Type B pancreatic cell (in vitro differentiated cells): ENCODE results near the gene KRTAP22-1. TPM values are rescaled to one million over a fixed set of nuclear protein-coding genes. Genes with fewer than 3 reads are reported as not detected.

Source experiments
- DNase-seq: peaks from one replicate; pipeline ENCODE4 v3.0.0; 2021; ENCODE audit warnings: mixed read lengths; ENCODE audit not compliant: unreplicated experiment; ENCODE audit errors: extremely low spot score
- H3K27ac Mint-ChIP-seq: 2 replicates; pipeline ENCODE4 v1.8.0; 2021; ENCODE audit warnings: mild to moderate bottlenecking, mixed read lengths
- H3K27me3 Mint-ChIP-seq: 2 replicates; pipeline ENCODE4 v1.8.0; 2021; ENCODE audit warnings: mixed read lengths
- H3K36me3 Mint-ChIP-seq: 2 replicates; pipeline ENCODE4 v1.8.0; 2021; ENCODE audit warnings: mixed read lengths
- H3K4me1 Mint-ChIP-seq: one replicate; pipeline ENCODE4 v1.8.0; 2021; ENCODE audit warnings: mixed read lengths; ENCODE audit not compliant: unreplicated experiment
- H3K4me3 Mint-ChIP-seq: 2 replicates; pipeline ENCODE4 v1.8.0; 2021; ENCODE audit warnings: mild to moderate bottlenecking, mixed read lengths
- H3K9me3 Mint-ChIP-seq: 2 replicates; pipeline ENCODE4 v1.8.0; 2021; ENCODE audit warnings: mixed read lengths
- CTCF ChIP-seq: fragments of 200-600 bp; sonication (generic); conservative IDR thresholded peaks from 2 replicates; pipeline ENCODE4 v1.5.0; 2021; ENCODE audit warnings: antibody characterized with exemption, mild to moderate bottlenecking
- total RNA-seq: library from RNA; stranded (reverse); gene quantifications from 2 replicates; pipeline ENCODE4 v1.2.1, GENCODE V29; 2021; ENCODE audit warnings: low replicate concordance

The KRTAP22-1 gene
- total RNA-seq, 1 donor from 2014 or later, result not detected

GRCh38 chr21:30582870-30583269, 18.0 kb upstream of the KRTAP22-1 start:
- DNase-seq, result no peak
- Mint-ChIP-seq H3K9me3 (peaks cover 4% of the 10 kb centered on the region), H3K4me1 (no peaks in the 10 kb centered on the region), H3K27me3 (no peaks in the 10 kb centered on the region), H3K27ac (no peak overlapping the region), H3K36me3 (no peaks in the 10 kb centered on the region), H3K4me3 (no peak overlapping the region)
- no peak for TF ChIP-seq CTCF

GRCh38 chr21:30590297-30590696, 10.6 kb upstream of the KRTAP22-1 start, which contains the start of gene KRTAP22-2:
TSS of gene KRTAP22-2 (minus strand) at chr21:30590397.
- H3K4me1 Mint-ChIP-seq, result no peaks in the 10 kb centered on the region
- no peak within 1 kb of the TSS for H3K4me3 Mint-ChIP-seq
- no peaks in the 10 kb centered on the region for H3K27me3 Mint-ChIP-seq
- no peak for DNase-seq
- no peaks in the 10 kb centered on the region for H3K9me3 Mint-ChIP-seq
- H3K36me3 Mint-ChIP-seq, result no peaks in the 10 kb centered on the region
- no peak within 1 kb of the TSS for H3K27ac Mint-ChIP-seq
- TF ChIP-seq CTCF, result no peak

GRCh38 chr21:30592140-30592539, 8.7 kb upstream of the KRTAP22-1 start, which contains the start of gene KRTAP6-3:
TSS of gene KRTAP6-3 (plus strand) at chr21:30592440. CDS start at chr21:30592446, 6 bp downstream.
- H3K9me3 Mint-ChIP-seq, result no peaks in the 10 kb centered on the region
- H3K27me3 Mint-ChIP-seq, result no peaks in the 10 kb centered on the region
- H3K36me3 Mint-ChIP-seq, result no peaks in the 10 kb centered on the region
- no peaks in the 10 kb centered on the region for H3K4me1 Mint-ChIP-seq
- no peak for DNase-seq
- no peak within 1 kb of the TSS for H3K27ac Mint-ChIP-seq
- no peak within 1 kb of the TSS for H3K4me3 Mint-ChIP-seq
- TF ChIP-seq CTCF, result no peak

GRCh38 chr21:30598802-30599201, 2.1 kb upstream of the KRTAP22-1 start, which contains the start of gene KRTAP6-2:
TSS of gene KRTAP6-2 (minus strand) at chr21:30598902. CDS start at chr21:30598874, 28 bp downstream.
- Mint-ChIP-seq H3K9me3 (peaks cover 5% of the 10 kb centered on the region), H3K4me1 (no peaks in the 10 kb centered on the region), H3K27ac (no peak within 1 kb of the TSS), H3K4me3 (no peak within 1 kb of the TSS), H3K27me3 (no peaks in the 10 kb centered on the region), H3K36me3 (no peaks in the 10 kb centered on the region)
- TF ChIP-seq CTCF, result no peak
- no peak for DNase-seq

GRCh38 chr21:30605968-30606367, 5.1 kb downstream of the KRTAP22-1 start:
- no peaks in the 10 kb centered on the region for H3K4me1 Mint-ChIP-seq
- TF ChIP-seq CTCF, result no peak
- DNase-seq, result no peak
- peaks cover 5% of the 10 kb centered on the region for H3K9me3 Mint-ChIP-seq
- H3K36me3 Mint-ChIP-seq, result no peaks in the 10 kb centered on the region
- no peak overlapping the region for H3K4me3 Mint-ChIP-seq
- H3K27ac Mint-ChIP-seq, result no peak overlapping the region
- H3K27me3 Mint-ChIP-seq, result no peaks in the 10 kb centered on the region

GRCh38 chr21:30612132-30612531, 11.2 kb downstream of the KRTAP22-1 start:
- no peak for TF ChIP-seq CTCF
- Mint-ChIP-seq H3K4me1 (no peaks in the 10 kb centered on the region), H3K36me3 (no peaks in the 10 kb centered on the region), H3K9me3 (no peaks in the 10 kb centered on the region), H3K27ac (no peak overlapping the region), H3K27me3 (no peaks in the 10 kb centered on the region), H3K4me3 (no peak overlapping the region)
- DNase-seq, result no peak
